ENCODE measurements around the gene PRSS53. TPM values are rescaled to one million over a fixed set of nuclear protein-coding genes. Genes with fewer than 3 reads are reported as not detected.

Gene PRSS53
- total and polyA plus RNA-seq, 7 donors, result 0.17 to 0.90 (median 0.38) TPM

- no peak for ATAC-seq
- H3K27ac ChIP-seq, result peak overlapping the region; percentile 90
- peaks cover 32% of the 10 kb centered on the region for H3K4me1 ChIP-seq
- no peaks in the 10 kb centered on the region for H3K9me3 ChIP-seq
- H3K27me3 ChIP-seq (ENCODE audit: insufficient read depth in 3 of 3, low read length in 2 of 3), result no peaks in the 10 kb centered on the region
- peak overlapping the region; percentile 86 for H3K4me3 ChIP-seq
- 74 to 84% (median 75%) methylated on average over 12 of the region's 12 CpGs for WGBS, 3 donors
- peaks cover 2 to 29% of the 10 kb centered on the region in 2 donors for H3K36me3 ChIP-seq (ENCODE audit: insufficient read depth in 1 of 2, low read depth in 1 of 2)
- no peak for DNase-seq
- intact Hi-C loops (cut with DNase I), result loop anchor here (5.0 kb wide), 2 partner anchors 33 to 343 kb away; no protein-coding TSS in a partner anchor
- TF ChIP-seq, protein P1, sequence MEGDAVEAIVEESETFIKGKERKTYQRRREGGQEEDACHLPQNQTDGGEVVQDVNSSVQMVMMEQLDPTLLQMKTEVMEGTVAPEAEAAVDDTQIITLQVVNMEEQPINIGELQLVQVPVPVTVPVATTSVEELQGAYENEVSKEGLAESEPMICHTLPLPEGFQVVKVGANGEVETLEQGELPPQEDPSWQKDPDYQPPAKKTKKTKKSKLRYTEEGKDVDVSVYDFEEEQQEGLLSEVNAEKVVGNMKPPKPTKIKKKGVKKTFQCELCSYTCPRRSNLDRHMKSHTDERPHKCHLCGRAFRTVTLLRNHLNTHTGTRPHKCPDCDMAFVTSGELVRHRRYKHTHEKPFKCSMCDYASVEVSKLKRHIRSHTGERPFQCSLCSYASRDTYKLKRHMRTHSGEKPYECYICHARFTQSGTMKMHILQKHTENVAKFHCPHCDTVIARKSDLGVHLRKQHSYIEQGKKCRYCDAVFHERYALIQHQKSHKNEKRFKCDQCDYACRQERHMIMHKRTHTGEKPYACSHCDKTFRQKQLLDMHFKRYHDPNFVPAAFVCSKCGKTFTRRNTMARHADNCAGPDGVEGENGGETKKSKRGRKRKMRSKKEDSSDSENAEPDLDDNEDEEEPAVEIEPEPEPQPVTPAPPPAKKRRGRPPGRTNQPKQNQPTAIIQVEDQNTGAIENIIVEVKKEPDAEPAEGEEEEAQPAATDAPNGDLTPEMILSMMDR (IDR thresholded peaks at IDR 0.05), result no peak
Measured at GRCh38 chr16:31109622-31110021, 20.9 kb upstream of the PRSS53 start.

GRCh38 chr16:31108794-31109558 is 20.2 kb upstream of the PRSS53 start:
- intact Hi-C loops (cut with DNase I), result loop anchor here (5.0 kb wide), 2 partner anchors 33 to 343 kb away; no protein-coding TSS in a partner anchor
- TF ChIP-seq, protein P1 (IDR thresholded peaks at IDR 0.05), result no peak
- Histone ChIP-seq H3K36me3 (ENCODE audit: insufficient read depth in 1 of 2, low read depth in 1 of 2) (peaks cover 2 to 29% of the 10 kb centered on the region in 2 donors), H3K4me1 (peaks cover 32% of the 10 kb centered on the region), H3K27me3 (ENCODE audit: insufficient read depth in 3 of 3, low read length in 2 of 3) (no peaks in the 10 kb centered on the region), H3K27ac (peak overlapping the region; percentile 90), H3K9me3 (no peaks in the 10 kb centered on the region), H3K4me3 (peak overlapping the region; percentile 86)
- DNase-seq, result no peak
- 34 to 39% (median 37%) methylated on average over 51 to 57 of the region's 57 CpGs for WGBS, 3 donors
- ATAC-seq, result no peak

DNA sequence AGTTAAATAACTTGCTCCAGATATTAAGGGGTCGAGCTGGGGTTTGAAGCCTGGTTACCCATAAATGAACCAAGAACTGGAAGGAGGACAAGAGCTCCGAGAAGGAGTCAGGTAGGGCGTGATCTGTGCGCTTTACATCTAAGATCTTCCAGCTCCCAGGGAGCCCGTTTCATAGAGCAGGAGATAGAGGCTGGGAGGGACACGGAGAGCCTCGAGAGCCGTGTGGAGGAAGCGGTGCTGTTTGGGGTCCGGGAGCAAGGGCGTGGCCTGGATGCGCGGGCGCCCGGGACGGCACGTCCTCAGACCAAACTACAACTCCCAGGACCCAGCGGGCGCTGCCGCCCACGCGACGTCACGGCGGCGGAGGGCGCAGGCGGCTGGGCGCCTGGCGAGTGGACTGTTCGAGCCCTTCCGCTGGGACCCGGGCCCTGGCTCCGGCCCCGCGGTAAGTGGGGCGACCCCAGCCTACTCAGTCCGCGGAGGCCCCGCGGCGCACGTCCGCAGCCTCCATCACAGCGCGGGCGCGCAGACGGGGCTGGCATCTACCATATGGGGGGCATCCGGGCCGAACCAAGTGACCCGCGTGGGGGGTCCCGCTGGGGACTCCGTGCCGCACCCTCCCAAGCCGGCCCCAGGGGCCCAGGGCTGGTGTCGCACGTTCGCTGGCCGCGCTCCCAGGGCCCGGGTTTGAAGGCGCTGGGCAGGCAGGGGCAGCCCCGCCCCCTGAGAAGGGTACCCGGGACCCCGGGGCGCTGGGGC is 19.5 kb upstream of the PRSS53 start, which contains the start of gene BCKDK:
Gene BCKDK, plus strand, starts transcription at position 352 of the 759 bp plus-strand sequence. CDS start 838 bp downstream, outside the sequence.
- H3K27me3 ChIP-seq (ENCODE audit: insufficient read depth in 3 of 3, low read length in 2 of 3), result no peaks in the 10 kb centered on the region
- peak; percentile 62 to 74 (median 69) for ATAC-seq
- 3 to 4% (median 3%) methylated on average over 62 to 68 of the region's 68 CpGs for WGBS, 3 donors
- peak within 1 kb of the TSS; percentile 90 for H3K27ac ChIP-seq
- DNase-seq, result peak; percentile 85 to 86
- intact Hi-C loops (cut with DNase I), result loop anchor here (5.0 kb wide), 2 partner anchors 34 to 344 kb away; no protein-coding TSS in a partner anchor
- peaks cover 32% of the 10 kb centered on the region for H3K4me1 ChIP-seq
- H3K9me3 ChIP-seq, result no peaks in the 10 kb centered on the region
- TF ChIP-seq, protein P1 (IDR thresholded peaks at IDR 0.05), result no peak
- H3K36me3 ChIP-seq (ENCODE audit: insufficient read depth in 1 of 2, low read depth in 1 of 2), result peaks cover 2 to 29% of the 10 kb centered on the region in 2 donors
- H3K4me3 ChIP-seq, result peak within 1 kb of the TSS; percentile 86

DNA sequence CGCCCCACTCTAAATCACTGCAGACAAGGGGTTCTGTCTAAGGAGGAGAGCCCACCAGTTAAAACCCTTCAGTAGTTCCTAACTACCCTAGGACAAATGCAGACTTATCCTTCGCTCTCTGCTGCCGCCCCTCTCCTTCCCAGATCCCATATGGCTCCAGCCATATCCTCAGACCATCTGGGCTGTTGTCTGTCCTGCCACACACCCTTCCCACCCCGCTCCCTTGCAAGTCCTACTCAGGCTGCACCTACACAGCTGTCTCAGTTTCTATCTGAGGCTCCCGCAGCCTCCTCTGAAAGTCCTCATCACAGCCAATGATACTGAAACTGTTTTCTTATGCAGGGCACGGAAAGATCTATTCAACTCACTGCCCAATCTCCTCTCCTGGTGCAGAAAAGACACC is 18.7 kb upstream of the PRSS53 start:
- Histone ChIP-seq H3K4me1 (peaks cover 24% of the 10 kb centered on the region), H3K36me3 (ENCODE audit: insufficient read depth in 1 of 2, low read depth in 1 of 2) (peaks cover under 1 to 27% of the 10 kb centered on the region in 2 donors), H3K9me3 (no peaks in the 10 kb centered on the region), H3K27me3 (ENCODE audit: insufficient read depth in 3 of 3, low read length in 2 of 3) (no peaks in the 10 kb centered on the region), H3K27ac (peak overlapping the region; percentile 90), H3K4me3 (no peak overlapping the region)
- ATAC-seq, result no peak
- WGBS, 3 donors, result 94 to 95% (median 94%) methylated on average over 6 of the region's 6 CpGs
- no peak for DNase-seq
- intact Hi-C loops (cut with DNase I), result loop anchor here (5.0 kb wide), 2 partner anchors 35 to 345 kb away; no protein-coding TSS in a partner anchor
- TF ChIP-seq, protein P1 (IDR thresholded peaks at IDR 0.05), result no peak
